Lower leg skin (tissue), 3 donors: ENCODE results near the gene IKZF1.

Experiments used
- POLR2A ChIP-seq, 2 donors: fragments of 450-650 bp; IDR thresholded peaks; one replicate each; pipeline ENCODE4 v1.6.1; 2016 to 2017; ENCODE audit warnings: antibody characterized with exemption in 2 of 2, mild to moderate bottlenecking in 1 of 2, moderate library complexity in 1 of 2
- TF ChIP-seq, protein P1 (sequence below), 3 donors: fragments of 450-650 bp; IDR thresholded peaks; one replicate each; pipeline ENCODE4 v1.5.1; 2016; ENCODE audit warnings: antibody characterized with exemption in 3 of 3, mild to moderate bottlenecking in 3 of 3, moderate library complexity in 2 of 3

DNA sequence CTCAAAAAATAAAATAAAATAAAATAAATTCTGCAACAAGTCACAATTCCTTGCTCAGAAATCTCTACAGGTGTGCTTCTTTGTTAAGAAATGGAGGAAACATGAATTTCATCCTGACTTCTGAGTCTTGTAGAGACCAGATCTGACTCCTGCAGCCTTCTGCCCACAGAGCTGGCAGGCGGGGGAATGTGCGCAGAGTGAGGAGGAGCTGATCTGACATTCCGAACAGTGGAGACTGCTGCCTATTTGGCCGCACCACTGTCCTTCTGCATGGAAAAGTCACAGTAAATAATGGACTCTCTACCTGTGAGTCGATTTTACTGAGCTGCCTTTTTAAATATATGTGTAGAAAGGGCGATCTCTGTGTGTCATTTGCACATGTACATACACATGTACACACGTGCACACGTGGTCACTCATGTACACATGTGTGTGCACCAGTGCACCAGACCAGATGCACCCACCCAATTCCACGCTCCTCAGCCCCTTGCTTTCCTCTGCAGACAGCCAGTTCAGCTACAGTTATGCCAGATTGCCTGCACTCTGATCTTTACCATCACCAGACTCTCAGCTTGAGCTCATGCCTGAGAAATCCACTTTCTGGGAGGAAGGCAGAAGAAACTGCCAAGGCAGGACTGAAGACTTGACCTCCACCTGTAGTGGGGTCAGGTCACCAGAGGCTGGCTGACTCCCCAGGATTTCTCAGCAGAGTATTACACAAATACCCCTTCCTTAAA lies 54.9 kb downstream of the IKZF1 start:
- TF ChIP-seq, protein P1, sequence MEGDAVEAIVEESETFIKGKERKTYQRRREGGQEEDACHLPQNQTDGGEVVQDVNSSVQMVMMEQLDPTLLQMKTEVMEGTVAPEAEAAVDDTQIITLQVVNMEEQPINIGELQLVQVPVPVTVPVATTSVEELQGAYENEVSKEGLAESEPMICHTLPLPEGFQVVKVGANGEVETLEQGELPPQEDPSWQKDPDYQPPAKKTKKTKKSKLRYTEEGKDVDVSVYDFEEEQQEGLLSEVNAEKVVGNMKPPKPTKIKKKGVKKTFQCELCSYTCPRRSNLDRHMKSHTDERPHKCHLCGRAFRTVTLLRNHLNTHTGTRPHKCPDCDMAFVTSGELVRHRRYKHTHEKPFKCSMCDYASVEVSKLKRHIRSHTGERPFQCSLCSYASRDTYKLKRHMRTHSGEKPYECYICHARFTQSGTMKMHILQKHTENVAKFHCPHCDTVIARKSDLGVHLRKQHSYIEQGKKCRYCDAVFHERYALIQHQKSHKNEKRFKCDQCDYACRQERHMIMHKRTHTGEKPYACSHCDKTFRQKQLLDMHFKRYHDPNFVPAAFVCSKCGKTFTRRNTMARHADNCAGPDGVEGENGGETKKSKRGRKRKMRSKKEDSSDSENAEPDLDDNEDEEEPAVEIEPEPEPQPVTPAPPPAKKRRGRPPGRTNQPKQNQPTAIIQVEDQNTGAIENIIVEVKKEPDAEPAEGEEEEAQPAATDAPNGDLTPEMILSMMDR (IDR thresholded peaks at IDR 0.05) = no peak
- no peak for TF ChIP-seq POLR2A (IDR thresholded peaks at IDR 0.05)
